K562 (cell line): ENCODE results near the gene KISS1R. TPM values are rescaled to one million over a fixed set of nuclear protein-coding genes. Genes with fewer than 3 reads are reported as not detected.

Source experiments
- ATAC-seq: fragments of 200-7000 bp; cut with Tn5 transposase; 3 replicates; pipeline ENCODE4 v1.9.1; 2020; ENCODE audit warnings: moderate library complexity
- BruUV-seq: library from RNA; stranded (reverse); fragments of 400-500 nt; replicated peaks from 2 replicates; lab custom pipeline; 2021; lab: Mats Ljungman, UMichigan
- CTCF ChIA-PET: fragments of 300-600 bp; formaldehyde crosslinking; extraction: SDS; loops from one replicate; lab custom pipeline; 2021; ENCODE audit warnings: low intra/inter-chr PET ratio; lab: Yijun Ruan, JAX
- POLR2A ChIA-PET: fragments of 300-600, 350-650 bp; sonication (Branson Sonifier 250); formaldehyde crosslinking; extraction: SDS; loops from one replicate; lab custom pipeline; 2021; ENCODE audit warnings: antibody characterized with exemption, inconsistent platforms; lab: Yijun Ruan, JAX
- DNase-seq, 4 experiments: peaks; one replicate each; pipeline versions ENCODE4 v3.0.0 to v3.0.0-alpha.2; 2011 to 2018; ENCODE audit warnings: low spot score in 3 of 4, mixed read lengths in 3 of 4; ENCODE audit errors: extremely low read depth in 1 of 4
- FAIRE-seq: peaks from 2 replicates; lab custom pipeline; 2011; peaks lifted over from hg19 to GRCh38; lab: Jason Lieb, UNC
- H2AFZ ChIP-seq: 2 replicates; pipeline ENCODE4 v1.6.0; 2011; ENCODE audit warnings: low read depth, low read length, control low read depth, inconsistent platforms
- H3K27ac ChIP-seq: fragments of 200-600 bp; 3 replicates; pipeline ENCODE4 v1.8.0; 2011; ENCODE audit warnings: low read depth, mild to moderate bottlenecking, control low read depth, inconsistent platforms, low read length, moderate library complexity, mixed read lengths; ENCODE audit errors: extremely low read depth
- H3K27me3 ChIP-seq, 2 experiments: fragments of 300-600 bp in 1 of 2; 2 replicates in 1 of 2; 3 replicates in 1 of 2; pipeline versions ENCODE4 v1.6.0 to v1.8.0; 2011; ENCODE audit warnings: inconsistent platforms in 2 of 2, low read length in 2 of 2, mild to moderate bottlenecking in 1 of 2, mixed read lengths in 1 of 2, moderate library complexity in 1 of 2; ENCODE audit not compliant: control insufficient read depth in 2 of 2, insufficient read depth in 2 of 2
- H3K36me3 ChIP-seq: fragments of 300-600 bp; 3 replicates; pipeline ENCODE4 v1.8.0; 2011; ENCODE audit warnings: mild to moderate bottlenecking, low read length, inconsistent platforms; ENCODE audit not compliant: control insufficient read depth, insufficient read depth
- H3K4me1 ChIP-seq, 2 experiments: fragments of 200-600 bp in 1 of 2; replicated peaks in 1 of 2; 2 replicates in 1 of 2; 3 replicates in 1 of 2; pipeline versions ENCODE4 v1.5.1 to v1.8.0; 2011; ENCODE audit warnings: inconsistent platforms in 2 of 2, low read length in 2 of 2, mild to moderate bottlenecking in 1 of 2, mixed read lengths in 1 of 2, moderate library complexity in 1 of 2; ENCODE audit not compliant: control insufficient read depth in 2 of 2, insufficient read depth in 2 of 2
- H3K4me2 ChIP-seq: 2 replicates; pipeline ENCODE4 v1.6.1; 2011; ENCODE audit warnings: low read length, control low read depth, inconsistent platforms, mixed read lengths; ENCODE audit not compliant: insufficient read depth
- H3K4me3 ChIP-seq: fragments of 200-600 bp; sonication (generic), shearing (Covaris generic); 2 replicates; pipeline ENCODE4 v1.5.1; 2016; ENCODE audit warnings: control low read depth, inconsistent platforms
- H3K79me2 ChIP-seq: fragments of 200-600 bp; 3 replicates; pipeline ENCODE4 v1.8.0; 2011; ENCODE audit warnings: low read length, inconsistent platforms; ENCODE audit not compliant: control insufficient read depth, insufficient read depth
- H3K9ac ChIP-seq, 2 experiments: 2 replicates each; pipeline versions ENCODE4 v1.6.0 to v1.6.1; 2011; ENCODE audit warnings: low read depth in 2 of 2, low read length in 2 of 2, control low read depth in 1 of 2, inconsistent platforms in 1 of 2, mild to moderate bottlenecking in 1 of 2, mixed read lengths in 1 of 2; ENCODE audit not compliant: insufficient read depth in 1 of 2
- H3K9me1 ChIP-seq: one replicate; pipeline ENCODE4 v1.6.0; 2011; ENCODE audit warnings: inconsistent platforms, mild to moderate bottlenecking, low read length, moderate library complexity; ENCODE audit not compliant: control insufficient read depth, insufficient read depth
- H3K9me3 ChIP-seq: replicated peaks from 2 replicates; pipeline ENCODE4 v1.5.1; 2011; ENCODE audit warnings: low read depth, low read length, inconsistent platforms; ENCODE audit not compliant: control insufficient read depth, insufficient read depth
- H4K20me1 ChIP-seq: replicated peaks from 2 replicates; pipeline ENCODE4 v1.6.1; 2011; ENCODE audit warnings: low read length, inconsistent platforms, mixed read lengths; ENCODE audit not compliant: control insufficient read depth, insufficient read depth
- BHLHE40 ChIP-seq: IDR thresholded peaks from 2 replicates; pipeline ENCODE4 v1.6.1; 2011; ENCODE audit warnings: low read length, improper control_type of control experiment
- GABPB2 ChIP-seq: fragments of 250-450 bp; sonication (Bioruptor Pico); conservative IDR thresholded peaks from 2 replicates; pipeline ENCODE4 v1.5.1; 2021; ENCODE audit warnings: mild to moderate bottlenecking
- GTF2E2 ChIP-seq: fragments of 200-800 bp; sonication (Bioruptor generic); IDR thresholded peaks from 2 replicates; pipeline ENCODE4 v1.6.1; 2016; ENCODE audit warnings: missing genetic modification characterization, missing compliant biosample characterization
- HEY1 ChIP-seq: fragments of 250-450 bp; sonication (Bioruptor Pico); IDR thresholded peaks from 2 replicates; pipeline ENCODE4 v1.5.0; 2020; ENCODE audit warnings: mild to moderate bottlenecking, moderate library complexity, borderline replicate concordance
- MXI1 ChIP-seq: IDR thresholded peaks from 2 replicates; pipeline ENCODE4 v1.6.1; 2011; ENCODE audit warnings: low read depth, mild to moderate bottlenecking, improper control_type of control experiment, low read length
- RB1 ChIP-seq: fragments of 450-650 bp; IDR thresholded peaks from 2 replicates; pipeline ENCODE4 v1.6.1; 2017; ENCODE audit warnings: low read depth, mild to moderate bottlenecking
- RUNX1 ChIP-seq: sonication (generic); IDR thresholded peaks from 2 replicates; pipeline ENCODE4 v1.6.1; 2016; ENCODE audit warnings: antibody characterized with exemption, low read depth
- SMAD4 ChIP-seq: fragments of 250-450 bp; sonication (Bioruptor Pico); conservative IDR thresholded peaks from 2 replicates; pipeline ENCODE4 v1.8.0; 2021; ENCODE audit warnings: inconsistent platforms, mild to moderate bottlenecking, moderate library complexity
- TAL1 ChIP-seq: fragments of 450-650 bp; IDR thresholded peaks from 2 replicates; pipeline ENCODE4 v1.6.1; 2016; ENCODE audit warnings: mild to moderate bottlenecking
- WGBS: fragments of 100-300 bp; shearing (Covaris generic); methylation state at CpG from one replicate; pipeline ENCODE4 v1.1.6; 2016; ENCODE audit warnings: low coverage, mixed read lengths; ENCODE audit not compliant: insufficient coverage; ENCODE audit errors: missing lambda C conversion rate; 5-methylcytosine and 5-hydroxymethylcytosine counted together
- in situ Hi-C: fragments of 300-500 bp; cut with MboI; formaldehyde crosslinking; loops from 4 replicates; pipeline ENCODE4 v1.15.0; 2018; ENCODE audit warnings: inconsistent platforms, mixed read lengths
- intact Hi-C: fragments of 100-400 bp; cut with micrococcal nuclease; formaldehyde crosslinking; loops from 2 replicates; pipeline ENCODE4 v1.14.2; 2022
- polyA plus RNA-seq, 8 experiments: library from polyadenylated mRNA; depleted of rRNA in 4 of 8; stranded (reverse) in 5 of 8; unstranded in 3 of 8; fragments of >200 nt; fragmentation: Nextera tagmentation in 2 of 8; fragmentation: Illumina TruSeq in 1 of 8; extraction: Ambion mirVana in 2 of 8; extraction: Trizol in 1 of 8; gene quantifications; 2 replicates each; pipeline versions ENCODE4 v1.2.1 to v1.2.3, GENCODE V29; 2011 to 2014; ENCODE audit warnings: inconsistent platforms in 1 of 8, missing spikeins in 1 of 8
- total RNA-seq, 7 experiments: library from RNA; depleted of rRNA in 6 of 7; stranded (reverse); fragments of >200 nt in 6 of 7; fragmentation: Illumina TruSeq in 2 of 7; extraction: Trizol in 2 of 7; gene quantifications; 2 replicates each; pipeline versions ENCODE4 v1.2.1 to v1.2.3, GENCODE V29; 2011 to 2021; ENCODE audit warnings: low replicate concordance in 1 of 7
- TF ChIP-seq, protein P1 (sequence below): sonication (generic); formaldehyde crosslinking; IDR thresholded peaks from 2 replicates; pipeline ENCODE4 v1.8.1; 2023; ENCODE audit warnings: mild to moderate bottlenecking, missing genetic modification reagents
- TF ChIP-seq, protein P2 (sequence below): sonication (generic); formaldehyde crosslinking; IDR thresholded peaks from 2 replicates; pipeline ENCODE4 v1.8.1; 2023; ENCODE audit warnings: mild to moderate bottlenecking, missing genetic modification reagents
- TF ChIP-seq, protein P3 (sequence below): sonication (generic); formaldehyde crosslinking; IDR thresholded peaks from 2 replicates; pipeline ENCODE4 v1.9.0; 2022; ENCODE audit warnings: mild to moderate bottlenecking, missing genetic modification reagents
- TF ChIP-seq, protein P4 (sequence below): fragments of 450-650 bp; IDR thresholded peaks from 2 replicates; pipeline ENCODE4 v1.6.1; 2016; ENCODE audit warnings: mild to moderate bottlenecking

The KISS1R gene
- total and polyA plus RNA-seq, 9 of the 15 experiments (the other 6 are each of a cell fraction or from before 2014, with no cell fraction given) = 0.37 to 39.4 (median 2.0) TPM

DNA sequence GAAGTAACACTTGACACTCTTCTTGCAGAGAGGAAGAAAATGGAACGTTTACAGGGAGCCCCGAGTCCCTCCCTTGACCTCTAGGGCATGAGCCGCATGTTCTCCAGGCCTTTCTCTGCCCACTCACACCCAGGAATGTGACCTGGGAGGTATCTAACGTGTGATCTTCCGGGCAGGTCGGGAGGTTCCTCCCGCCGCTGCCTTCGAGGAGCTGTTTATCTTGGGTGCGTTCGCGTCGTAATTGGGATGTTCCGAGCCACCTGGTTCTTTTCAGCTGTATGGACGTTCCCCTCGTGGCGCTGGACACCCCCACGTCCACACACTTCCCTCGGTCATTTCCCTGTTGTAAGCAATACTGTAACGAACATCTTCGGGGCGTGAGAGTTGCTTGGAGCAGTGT, 22.3 kb downstream of the KISS1R start:
- in situ Hi-C loops = no loop called here
- H3K9me1 ChIP-seq = peaks cover 10% of the 10 kb centered on the region
- H3K36me3 ChIP-seq = peaks cover 74% of the 10 kb centered on the region; the same call in 2 of the 3 replicates
- H3K79me2 ChIP-seq = peaks cover 83% of the 10 kb centered on the region
- peaks cover 10 to 59% of the 10 kb centered on the region in 2 experiments for H3K4me1 ChIP-seq
- H4K20me1 ChIP-seq = peaks cover 14% of the 10 kb centered on the region
- H2AFZ ChIP-seq = no peak overlapping the region
- H3K4me3 ChIP-seq = no peak overlapping the region
- H3K4me2 ChIP-seq = no peak overlapping the region
- no peaks in the 10 kb centered on the region for H3K27me3 ChIP-seq
- FAIRE-seq = peak; percentile 66
- ChIA-PET CTCF (no interaction called here), POLR2A (interaction anchor here (0.6 to 1.8 kb wide), 8 partner anchors 10 to 88 kb away, joined by 3 to 4 read pairs (median 4); partner anchors contain the start of gene RNU6-2)
- 47% methylated on average over 22 of the region's 22 CpGs for WGBS
- H3K27ac ChIP-seq = no peak overlapping the region
- intact Hi-C loops = no loop called here
- peak overlapping the region in 1 of 2 experiments; percentile 24; a peak in 1 of 4 replicates for H3K9ac ChIP-seq
- no TSS peak for BruUV-seq
- peak in 1 of 4 experiments; percentile 42 for DNase-seq
- H3K9me3 ChIP-seq = no peaks in the 10 kb centered on the region
- ATAC-seq = no peak
- TF ChIP-seq HEY1 (CRISPR knock-in tag) (no peak), TAL1 (no peak), BHLHE40 (no peak), GABPB2 (CRISPR knock-in tag) (no peak), RB1 (no peak), RUNX1 (no peak), GTF2E2 (tag) (no peak), SMAD4 (CRISPR knock-in tag) (no peak), MXI1 (no peak)
- TF ChIP-seq, protein P1, sequence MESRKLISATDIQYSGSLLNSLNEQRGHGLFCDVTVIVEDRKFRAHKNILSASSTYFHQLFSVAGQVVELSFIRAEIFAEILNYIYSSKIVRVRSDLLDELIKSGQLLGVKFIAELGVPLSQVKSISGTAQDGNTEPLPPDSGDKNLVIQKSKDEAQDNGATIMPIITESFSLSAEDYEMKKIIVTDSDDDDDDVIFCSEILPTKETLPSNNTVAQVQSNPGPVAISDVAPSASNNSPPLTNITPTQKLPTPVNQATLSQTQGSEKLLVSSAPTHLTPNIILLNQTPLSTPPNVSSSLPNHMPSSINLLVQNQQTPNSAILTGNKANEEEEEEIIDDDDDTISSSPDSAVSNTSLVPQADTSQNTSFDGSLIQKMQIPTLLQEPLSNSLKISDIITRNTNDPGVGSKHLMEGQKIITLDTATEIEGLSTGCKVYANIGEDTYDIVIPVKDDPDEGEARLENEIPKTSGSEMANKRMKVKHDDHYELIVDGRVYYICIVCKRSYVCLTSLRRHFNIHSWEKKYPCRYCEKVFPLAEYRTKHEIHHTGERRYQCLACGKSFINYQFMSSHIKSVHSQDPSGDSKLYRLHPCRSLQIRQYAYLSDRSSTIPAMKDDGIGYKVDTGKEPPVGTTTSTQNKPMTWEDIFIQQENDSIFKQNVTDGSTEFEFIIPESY = peak; percentile 73
- TF ChIP-seq, protein P2, sequence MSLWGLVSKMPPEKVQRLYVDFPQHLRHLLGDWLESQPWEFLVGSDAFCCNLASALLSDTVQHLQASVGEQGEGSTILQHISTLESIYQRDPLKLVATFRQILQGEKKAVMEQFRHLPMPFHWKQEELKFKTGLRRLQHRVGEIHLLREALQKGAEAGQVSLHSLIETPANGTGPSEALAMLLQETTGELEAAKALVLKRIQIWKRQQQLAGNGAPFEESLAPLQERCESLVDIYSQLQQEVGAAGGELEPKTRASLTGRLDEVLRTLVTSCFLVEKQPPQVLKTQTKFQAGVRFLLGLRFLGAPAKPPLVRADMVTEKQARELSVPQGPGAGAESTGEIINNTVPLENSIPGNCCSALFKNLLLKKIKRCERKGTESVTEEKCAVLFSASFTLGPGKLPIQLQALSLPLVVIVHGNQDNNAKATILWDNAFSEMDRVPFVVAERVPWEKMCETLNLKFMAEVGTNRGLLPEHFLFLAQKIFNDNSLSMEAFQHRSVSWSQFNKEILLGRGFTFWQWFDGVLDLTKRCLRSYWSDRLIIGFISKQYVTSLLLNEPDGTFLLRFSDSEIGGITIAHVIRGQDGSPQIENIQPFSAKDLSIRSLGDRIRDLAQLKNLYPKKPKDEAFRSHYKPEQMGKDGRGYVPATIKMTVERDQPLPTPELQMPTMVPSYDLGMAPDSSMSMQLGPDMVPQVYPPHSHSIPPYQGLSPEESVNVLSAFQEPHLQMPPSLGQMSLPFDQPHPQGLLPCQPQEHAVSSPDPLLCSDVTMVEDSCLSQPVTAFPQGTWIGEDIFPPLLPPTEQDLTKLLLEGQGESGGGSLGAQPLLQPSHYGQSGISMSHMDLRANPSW (CRISPR knock-in tag) = no peak
- TF ChIP-seq, protein P3, sequence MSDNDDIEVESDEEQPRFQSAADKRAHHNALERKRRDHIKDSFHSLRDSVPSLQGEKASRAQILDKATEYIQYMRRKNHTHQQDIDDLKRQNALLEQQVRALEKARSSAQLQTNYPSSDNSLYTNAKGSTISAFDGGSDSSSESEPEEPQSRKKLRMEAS (CRISPR knock-in tag) = peak; percentile 33
- TF ChIP-seq, protein P4, sequence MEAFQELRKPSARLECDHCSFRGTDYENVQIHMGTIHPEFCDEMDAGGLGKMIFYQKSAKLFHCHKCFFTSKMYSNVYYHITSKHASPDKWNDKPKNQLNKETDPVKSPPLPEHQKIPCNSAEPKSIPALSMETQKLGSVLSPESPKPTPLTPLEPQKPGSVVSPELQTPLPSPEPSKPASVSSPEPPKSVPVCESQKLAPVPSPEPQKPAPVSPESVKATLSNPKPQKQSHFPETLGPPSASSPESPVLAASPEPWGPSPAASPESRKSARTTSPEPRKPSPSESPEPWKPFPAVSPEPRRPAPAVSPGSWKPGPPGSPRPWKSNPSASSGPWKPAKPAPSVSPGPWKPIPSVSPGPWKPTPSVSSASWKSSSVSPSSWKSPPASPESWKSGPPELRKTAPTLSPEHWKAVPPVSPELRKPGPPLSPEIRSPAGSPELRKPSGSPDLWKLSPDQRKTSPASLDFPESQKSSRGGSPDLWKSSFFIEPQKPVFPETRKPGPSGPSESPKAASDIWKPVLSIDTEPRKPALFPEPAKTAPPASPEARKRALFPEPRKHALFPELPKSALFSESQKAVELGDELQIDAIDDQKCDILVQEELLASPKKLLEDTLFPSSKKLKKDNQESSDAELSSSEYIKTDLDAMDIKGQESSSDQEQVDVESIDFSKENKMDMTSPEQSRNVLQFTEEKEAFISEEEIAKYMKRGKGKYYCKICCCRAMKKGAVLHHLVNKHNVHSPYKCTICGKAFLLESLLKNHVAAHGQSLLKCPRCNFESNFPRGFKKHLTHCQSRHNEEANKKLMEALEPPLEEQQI = no peak
